Iris pigment epithelial cell (primary cell): Measurements from ENCODE around the gene PXYLP1.
"Not testable (repeated sequence)": the region's sequence is repeated elsewhere in the genome, so short reads cannot be mapped to it uniquely, and the experiment has no call there.

Experiments
- DNase-seq: peaks from one replicate; pipeline ENCODE4 v3.0.0-alpha.2; 2011; ENCODE audit warnings: low read depth

Gene PXYLP1, protein sequence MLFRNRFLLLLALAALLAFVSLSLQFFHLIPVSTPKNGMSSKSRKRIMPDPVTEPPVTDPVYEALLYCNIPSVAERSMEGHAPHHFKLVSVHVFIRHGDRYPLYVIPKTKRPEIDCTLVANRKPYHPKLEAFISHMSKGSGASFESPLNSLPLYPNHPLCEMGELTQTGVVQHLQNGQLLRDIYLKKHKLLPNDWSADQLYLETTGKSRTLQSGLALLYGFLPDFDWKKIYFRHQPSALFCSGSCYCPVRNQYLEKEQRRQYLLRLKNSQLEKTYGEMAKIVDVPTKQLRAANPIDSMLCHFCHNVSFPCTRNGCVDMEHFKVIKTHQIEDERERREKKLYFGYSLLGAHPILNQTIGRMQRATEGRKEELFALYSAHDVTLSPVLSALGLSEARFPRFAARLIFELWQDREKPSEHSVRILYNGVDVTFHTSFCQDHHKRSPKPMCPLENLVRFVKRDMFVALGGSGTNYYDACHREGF

DNA sequence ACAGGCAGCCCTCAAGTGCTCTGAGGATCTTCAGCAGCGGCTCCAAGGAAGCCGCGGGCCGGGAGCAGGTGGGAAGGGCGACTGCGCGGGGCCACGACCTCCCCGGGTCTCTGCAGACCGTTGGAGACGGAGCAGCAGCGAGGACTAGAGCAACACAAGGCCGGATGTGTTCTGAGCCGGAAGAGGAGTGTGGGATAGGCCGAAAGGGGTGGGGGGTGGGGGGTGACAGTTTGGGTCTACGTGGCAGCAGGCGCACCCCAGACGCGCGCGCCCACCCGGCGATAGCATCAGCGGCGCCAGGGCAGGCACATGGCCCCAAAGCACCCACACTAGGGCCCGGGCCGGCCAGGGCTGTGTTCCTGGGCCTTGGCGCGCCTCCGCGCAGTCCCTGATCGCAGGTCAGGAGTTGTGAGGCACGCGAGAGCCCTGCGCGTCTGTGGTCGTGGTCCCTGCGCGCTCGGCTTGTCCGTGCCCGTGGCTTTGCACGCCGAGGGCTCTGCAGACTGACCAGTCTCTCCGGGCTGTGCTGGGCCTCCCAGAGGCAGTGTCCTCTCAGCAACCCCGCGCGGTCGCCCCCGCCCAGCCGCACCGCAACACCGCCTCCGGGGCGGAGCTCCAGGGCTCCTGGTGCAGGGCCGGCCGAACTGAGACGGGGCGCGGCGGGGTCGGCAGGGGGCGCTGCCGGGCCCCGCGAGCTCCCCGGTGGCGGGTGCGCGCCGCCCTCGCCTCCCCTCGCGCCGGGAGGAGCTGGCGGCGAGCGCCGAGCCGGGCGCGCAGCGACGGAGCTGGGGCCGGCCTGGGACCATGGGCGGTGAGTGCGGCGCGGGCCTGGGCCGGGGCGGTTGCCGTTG is at the start of gene PXYLP1:
Gene PXYLP1, plus strand, starts transcription at position 725 of the 851 bp plus-strand sequence. CDS start 28,351 bp downstream, outside the sequence.
- peak; percentile 90 for DNase-seq

DNA sequence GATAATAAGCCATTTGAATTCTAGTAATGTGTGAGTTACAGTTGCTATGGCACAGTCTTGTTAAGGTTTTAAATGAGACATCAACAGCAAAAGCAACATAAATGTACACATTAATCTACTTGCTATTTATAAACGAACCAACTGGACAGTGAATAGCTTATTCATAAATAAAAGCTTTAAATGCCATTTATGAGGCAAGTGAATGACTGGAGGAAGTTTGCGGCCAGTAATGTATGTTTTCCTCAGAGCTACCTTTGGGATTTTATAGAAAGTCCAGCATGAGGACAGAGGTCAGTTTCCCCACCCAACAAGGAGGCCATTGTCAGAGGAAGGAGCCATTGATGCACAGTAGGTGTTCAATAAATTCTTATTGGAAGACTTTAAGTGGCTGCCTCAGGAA is 48.0 kb upstream of the PXYLP1 start:
- no peak for DNase-seq

DNA sequence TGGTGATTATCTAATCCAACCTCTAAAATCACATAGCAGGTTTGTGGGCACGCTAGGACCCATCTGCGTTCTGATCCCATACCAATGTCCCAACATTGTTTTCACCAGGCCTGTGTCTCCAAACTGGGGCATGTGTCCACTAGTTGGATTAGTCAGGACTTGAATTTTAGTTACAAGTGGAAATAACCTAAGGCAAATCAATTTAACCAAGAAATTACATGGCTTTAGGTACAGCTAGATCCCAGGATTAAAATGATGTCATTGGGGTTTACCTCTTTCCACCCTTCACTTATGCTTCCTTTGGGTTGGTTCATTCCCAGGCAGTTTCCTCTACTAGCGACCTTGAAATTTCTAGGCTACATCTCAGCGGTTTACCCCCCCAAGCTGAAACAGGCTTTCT is 47.2 kb upstream of the PXYLP1 start:
- no peak for DNase-seq

DNA sequence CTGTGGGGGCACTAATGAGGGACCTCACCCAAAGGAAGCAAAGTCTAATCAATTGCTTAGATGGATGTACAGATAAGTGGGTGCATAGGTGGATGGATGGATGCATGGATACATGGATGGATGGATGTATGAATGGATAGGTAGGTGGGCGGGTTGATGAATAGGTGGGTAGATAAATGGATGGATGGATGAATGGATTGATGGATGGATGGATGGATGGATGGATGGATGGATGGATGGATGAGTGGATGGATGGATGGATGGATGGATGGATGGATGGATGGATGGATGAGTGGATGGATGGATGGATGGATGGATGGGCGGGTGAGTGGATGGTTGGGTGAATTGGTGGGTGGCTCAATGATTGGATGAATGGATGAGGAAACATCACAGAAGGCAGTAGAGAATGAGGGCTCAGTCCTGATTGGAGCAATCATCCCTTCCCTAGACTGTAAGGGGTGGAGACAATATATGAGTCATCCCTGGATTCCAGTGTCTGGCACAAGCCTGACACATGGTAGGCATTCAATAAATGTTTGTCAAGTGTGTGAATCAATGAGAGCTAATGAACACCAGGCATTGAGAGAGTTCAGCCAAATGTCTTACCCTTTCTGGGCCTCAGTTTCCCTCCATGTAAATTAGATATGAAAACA is 40.4 kb upstream of the PXYLP1 start:
- DNase-seq = no peak

DNA sequence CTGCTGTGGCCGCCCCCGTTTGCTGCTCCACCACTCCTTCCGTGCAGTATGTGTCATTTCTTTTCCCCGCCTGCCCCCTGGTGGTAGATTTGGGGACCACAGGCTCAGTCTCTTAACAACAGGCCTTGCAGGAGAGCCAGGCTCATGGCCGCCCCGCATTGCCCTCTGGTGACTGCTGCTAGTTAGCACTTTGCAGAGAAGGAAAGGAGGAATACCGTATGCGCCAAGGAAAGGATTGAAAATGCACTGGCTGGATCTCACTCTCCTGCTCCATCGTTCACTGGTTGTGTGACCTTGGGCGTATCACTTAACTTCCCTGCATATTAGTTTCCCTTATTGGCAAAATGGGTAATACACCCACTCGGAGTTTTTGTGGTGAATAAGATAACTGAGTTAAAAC is 39.3 kb upstream of the PXYLP1 start:
- DNase-seq = peak; percentile 91

DNA sequence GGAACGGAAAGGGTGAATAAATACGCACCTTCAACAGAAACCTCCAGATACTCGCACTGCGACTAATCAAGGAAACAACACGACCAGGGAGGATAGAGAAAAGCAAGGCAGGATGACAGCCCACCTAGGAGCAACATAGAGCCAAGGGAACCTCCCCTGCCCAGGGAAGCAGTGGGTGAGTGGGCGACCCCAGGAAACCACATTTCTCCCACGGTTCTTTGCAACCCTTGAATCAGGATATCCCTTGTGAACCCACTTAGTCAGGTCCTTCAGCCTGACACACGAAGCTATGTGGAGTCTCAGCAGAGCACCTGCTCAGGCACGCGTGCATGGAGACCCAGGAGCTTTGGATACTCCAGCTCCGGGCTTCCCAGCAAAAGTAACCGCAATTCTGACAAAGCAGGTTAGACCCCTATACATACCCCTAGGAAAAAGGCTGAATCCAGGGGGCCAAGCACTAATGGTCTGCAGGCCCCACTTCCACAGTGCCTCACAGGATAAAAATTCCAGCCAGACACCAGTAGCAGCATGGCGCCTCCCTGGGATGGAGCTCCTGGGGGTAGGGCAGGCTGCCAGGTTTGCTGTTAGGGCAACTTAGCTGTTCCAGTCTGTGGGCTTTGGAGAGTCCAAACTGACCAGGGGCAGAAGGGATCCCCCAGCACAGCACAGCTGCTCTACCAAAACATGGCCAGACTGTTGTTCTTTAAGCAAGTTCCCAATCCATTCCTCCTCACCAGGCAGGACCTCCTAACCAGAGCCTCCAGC is 38.4 kb upstream of the PXYLP1 start:
- no peak for DNase-seq

DNA sequence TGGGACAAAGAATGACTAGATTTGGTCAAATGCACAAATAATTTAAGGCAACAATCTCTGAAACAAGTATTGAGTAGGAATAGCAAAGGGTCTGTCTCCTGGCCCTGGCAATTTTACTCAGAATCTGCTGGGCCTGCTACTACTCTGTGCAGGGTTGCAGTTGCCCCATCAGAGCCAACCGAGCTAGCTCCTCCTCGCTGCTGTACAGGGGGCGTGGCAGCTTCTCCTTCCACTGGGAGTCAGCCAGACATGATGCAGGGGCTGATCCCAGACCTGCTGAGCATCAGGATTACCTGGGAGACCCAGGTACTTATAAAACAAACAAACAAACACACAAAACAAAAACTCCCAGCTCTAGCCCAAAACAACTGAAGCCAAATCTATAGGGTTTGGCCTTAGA is 30.5 kb upstream of the PXYLP1 start:
- no peak for DNase-seq

DNA sequence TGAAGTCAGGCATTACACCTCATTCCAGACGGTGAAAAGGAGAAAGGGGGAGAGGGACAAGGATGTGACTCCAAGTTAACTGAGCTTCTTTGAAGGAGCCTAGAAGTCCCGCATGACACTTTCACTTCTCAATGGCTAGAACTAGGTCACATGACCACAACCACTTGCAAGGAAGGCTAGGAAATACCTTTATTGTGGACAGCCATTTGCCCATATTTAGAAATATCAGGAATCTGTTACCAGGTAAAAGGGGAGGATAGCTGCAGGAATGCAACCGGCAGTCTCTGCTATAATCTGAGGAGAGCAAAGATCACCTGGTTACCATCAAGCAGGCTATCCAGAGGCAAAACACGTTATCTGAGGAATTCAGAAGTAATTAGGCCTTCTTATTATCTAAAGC is 28.9 kb upstream of the PXYLP1 start:
- no peak for DNase-seq

DNA sequence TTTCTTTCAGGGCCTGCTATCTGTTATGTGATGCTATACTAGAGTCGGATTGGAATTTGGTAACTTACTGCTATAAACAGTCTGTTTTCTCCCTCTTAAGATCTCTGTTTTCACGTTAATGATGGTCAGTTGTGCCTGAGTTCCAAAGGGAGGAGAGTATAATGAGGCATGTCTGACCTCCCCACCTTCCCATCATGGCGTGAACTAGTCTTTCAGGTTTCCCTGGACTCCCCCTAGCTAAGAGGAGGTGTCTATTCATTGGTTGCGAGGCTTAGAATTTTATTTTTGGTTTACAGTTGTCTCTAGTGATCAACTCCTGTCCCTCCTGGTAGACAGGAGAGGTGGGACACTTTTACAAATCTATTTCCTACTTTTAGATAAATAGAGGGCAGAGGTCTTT is 27.8 kb upstream of the PXYLP1 start:
- no peak for DNase-seq

DNA sequence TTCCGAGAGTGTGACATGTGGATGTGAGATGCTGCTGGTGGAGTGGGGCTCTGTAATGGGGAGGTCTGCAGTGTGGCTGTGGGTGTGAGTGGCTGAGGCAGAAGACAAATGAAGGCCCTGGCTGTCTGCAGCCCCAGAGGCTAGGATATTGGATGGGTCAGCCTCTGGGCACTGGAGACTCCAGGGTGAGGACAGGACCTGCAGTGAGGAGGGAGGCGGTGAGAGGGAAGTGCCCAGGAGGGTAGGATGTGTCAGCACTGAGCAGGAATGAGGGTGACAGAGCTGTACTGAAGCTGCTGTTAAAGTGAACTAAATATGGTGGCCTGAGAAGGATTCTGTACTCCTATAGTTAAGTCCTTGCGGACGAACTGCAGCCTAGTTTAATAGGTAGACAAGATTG is 27.3 kb upstream of the PXYLP1 start:
- DNase-seq = no peak

DNA sequence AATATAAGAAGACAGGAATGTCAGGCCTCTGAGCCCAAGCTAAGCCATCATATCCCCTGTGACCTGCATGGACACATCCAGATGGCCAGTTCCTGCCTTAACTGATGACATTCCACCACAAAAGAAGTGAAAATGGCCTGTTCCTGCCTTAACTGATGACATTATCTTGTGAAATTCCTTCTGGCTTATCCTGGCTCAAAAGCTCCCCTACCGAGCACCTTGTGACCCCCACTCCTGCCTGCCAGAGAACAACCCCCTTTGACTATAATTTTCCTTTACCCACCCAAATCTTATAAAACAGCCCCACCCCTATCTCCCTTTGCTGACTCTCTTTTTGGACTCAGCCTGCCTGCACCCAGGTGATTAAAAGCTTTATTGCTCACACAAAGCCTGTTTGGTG is 20.3 kb upstream of the PXYLP1 start:
- not testable (repeated sequence) for DNase-seq

DNA sequence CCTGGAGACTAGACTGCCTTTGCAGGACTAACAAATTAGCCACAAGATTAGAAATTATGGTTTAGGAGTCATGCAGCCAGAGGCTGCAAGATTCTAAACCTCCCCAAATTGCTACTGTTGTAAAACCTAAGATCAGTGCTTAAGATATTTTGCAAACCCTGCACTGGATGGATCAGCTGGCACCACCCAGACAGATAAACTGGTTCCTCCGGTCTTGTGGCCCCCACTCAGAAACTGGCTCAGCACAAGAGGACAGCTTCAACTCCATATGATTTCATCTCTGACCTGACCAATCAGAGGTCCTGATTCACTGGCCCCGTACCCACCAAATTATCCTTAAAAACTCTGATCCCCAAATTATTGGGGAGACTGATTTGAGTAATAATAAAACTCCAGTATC is 19.5 kb upstream of the PXYLP1 start:
- DNase-seq = no peak

DNA sequence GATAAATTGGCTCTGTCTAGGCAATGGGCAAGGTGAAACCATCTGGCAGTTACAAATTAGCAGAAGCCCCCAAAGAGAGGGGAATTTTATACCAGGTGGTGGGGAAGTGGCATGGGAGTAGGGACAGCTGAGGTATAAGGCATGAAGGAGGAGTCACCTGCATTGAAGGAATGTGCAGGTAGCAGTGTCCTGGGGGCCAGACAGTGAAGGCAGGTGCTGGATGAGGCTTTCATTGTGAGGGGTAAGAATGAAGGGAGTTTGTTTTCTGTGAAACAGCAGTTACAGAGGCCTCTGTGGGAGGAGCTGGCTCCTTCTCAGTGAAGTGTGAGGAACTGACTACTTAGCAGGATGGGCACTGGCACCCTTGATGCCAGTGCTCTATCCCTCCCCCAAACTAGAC is 19.1 kb upstream of the PXYLP1 start:
- DNase-seq = no peak

DNA sequence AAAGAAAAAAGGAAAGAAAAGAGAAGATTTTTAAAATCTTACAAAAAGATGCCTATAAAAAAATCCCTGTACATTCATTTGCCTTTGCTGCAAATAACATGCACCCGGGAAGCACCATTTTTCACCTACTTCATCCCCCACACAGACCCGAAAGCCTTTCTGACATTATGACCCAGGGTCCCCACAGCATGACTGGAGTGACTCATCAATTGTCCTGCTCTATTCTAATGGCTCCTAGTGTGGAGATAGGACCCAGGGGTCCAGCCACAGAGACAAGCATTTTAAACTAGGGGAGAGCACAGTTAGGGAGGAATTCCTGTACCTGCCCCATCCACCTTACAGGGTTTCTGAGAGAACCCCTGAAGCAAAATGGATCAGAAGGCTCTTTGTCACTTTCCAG is 14.7 kb upstream of the PXYLP1 start:
- DNase-seq = no peak

DNA sequence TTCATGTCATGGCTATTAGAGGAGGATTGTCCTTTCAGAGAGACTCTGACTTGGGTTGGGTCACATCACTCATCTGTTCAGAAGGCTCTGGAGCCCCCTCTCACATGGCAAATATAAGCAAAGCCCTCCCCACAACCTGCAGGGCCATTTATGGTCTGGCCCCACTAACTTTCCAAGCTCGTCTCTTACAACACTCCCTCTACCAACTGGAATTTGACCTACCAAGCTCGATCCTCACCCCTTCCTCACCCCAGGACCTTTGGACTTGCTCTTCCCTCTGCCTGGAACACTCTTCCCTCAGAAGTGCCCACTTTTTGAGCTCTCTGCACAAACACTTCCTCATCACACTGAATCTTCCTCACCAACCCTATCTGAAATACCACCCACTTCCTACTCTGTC is 14.2 kb upstream of the PXYLP1 start:
- DNase-seq = no peak

DNA sequence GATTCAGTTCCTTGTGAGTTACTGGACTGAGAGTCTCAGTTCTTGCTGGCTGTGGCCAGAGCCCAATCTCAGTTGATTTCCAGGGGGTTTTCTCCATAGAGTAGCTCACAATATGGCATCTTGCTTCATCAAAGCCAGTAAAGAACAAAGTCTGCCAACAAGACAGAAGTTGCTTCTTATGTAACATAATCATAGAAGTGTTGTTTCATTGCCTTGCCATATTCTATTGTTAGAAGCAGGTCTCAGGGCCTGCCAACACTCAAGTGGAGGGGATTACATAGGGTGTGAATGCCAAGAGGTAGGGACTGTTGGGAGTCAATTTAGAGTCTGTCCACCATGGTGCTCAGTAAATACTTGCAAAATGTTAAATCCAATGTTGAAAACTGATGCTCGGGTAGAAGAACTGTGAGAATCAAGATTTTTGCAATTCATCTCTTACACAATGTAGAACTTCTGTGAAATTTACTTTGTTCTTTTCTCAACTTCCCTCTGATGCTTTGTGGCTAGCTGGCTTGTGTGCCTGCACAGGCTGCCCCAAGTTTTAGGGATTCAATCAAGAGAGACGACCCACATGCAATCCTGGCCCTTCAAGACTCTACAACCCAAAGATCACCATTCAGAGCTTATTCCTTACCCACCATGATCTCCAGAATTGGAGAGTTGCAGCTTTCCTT is 13.3 kb upstream of the PXYLP1 start:
- DNase-seq = no peak

DNA sequence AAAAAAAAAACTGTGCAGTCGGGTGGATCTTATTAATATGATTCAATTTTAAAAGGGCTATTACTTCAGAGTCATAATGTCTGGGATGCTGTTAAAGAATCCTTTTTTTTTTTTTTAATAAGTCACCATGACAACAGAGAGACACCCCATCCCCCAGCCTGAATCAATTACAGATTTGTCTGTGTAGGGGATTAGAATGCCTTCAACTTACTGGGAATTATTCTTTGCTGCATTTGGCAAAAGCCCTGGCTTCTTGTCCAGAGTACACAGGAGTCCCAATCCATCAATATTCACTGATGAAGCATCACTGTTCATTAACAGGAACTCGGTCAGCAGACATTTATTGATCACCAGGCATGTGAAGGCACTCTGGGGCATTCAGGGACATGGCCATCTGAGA is 12.7 kb upstream of the PXYLP1 start:
- no peak for DNase-seq

DNA sequence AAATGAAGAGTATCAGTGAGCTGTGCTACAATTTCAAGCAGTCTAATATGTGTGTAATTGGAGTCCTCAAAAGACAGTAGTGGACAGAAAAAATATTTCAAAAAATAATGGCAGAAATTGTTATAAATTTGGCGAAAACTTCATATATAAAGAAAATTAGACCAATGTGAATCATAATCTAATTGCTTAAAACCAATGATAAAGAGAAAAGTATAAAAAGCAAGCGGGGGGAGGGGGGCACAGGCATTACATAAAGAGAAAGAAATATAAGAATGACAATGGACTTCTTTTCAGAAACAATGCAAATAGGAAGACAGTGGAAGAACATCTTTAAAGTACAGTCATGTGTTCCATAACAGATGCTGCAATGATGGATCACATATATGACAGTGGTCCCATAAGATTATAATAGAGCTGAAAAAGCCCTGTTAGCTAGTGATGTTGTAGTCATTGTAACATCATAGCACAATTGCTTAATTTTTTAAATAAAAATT is 7.9 kb upstream of the PXYLP1 start:
- no peak for DNase-seq

DNA sequence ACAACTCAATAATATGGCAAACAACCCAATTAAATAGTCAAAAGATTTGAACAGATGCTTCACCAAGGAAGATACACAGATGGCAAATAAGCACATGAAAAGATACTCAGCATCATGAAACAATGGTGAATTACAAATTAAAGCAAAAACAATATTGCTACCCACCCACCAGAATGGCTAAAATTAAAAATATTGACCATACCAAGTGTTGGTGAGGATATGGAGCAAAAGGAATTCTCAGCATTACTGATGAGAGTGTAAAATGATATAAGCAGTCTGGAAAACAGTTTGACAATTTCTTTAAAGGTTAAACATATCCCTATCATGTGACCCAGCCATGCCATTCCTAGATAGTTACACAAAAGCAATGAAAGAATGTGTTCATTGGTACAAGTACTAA is 5.7 kb upstream of the PXYLP1 start:
- DNase-seq = no peak

DNA sequence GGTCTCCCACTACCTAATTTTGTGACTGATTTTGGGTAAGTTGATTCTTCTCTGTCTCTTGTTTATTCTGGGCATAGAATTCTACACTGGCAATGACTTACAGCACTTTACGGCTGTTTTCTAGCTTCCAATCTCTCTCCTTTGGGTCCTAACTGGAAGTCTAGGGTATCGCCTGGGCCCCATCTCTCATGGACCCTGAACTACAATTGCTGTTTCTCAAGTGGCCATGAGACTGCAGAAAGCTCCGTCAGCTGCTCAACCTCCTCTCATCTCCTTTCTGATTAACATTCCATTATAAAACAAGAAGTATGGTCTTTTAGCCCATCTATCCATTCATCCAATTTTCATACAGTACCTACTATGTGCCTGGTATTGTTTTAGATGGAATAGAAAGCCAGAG is 4.4 kb upstream of the PXYLP1 start:
- DNase-seq = no peak

DNA sequence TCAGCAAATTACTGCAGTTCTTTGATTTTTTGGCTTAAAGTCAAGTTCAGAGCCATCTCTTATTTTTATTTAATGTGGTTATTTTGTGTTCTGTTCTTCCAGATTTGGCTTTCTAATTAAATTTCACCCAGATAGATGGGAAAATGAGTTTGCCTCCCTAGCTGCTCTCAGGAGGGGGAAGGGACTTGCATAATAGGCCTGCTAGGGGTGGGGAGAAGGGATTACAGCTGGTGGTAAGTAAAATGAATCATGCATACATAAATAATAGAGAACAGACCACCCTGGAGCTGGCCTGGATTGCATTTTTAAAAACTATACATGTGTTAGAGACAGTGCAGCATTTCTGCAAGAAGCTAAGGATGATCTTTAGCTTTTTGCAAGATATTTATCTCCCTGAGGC is 3.9 kb upstream of the PXYLP1 start:
- DNase-seq = peak; percentile 89
